Activated CD8-positive, alpha-beta memory T cell treated with anti-CD3 and anti-CD28 coated beads for 4 hours (primary cell): Measurements from ENCODE around the gene EVC.

Source experiments
- DNase-seq, 2 donors: peaks; one replicate each; pipeline ENCODE4 v3.0.0-alpha.2; 2020; ENCODE audit warnings: low read depth in 2 of 2

Gene EVC

DNA sequence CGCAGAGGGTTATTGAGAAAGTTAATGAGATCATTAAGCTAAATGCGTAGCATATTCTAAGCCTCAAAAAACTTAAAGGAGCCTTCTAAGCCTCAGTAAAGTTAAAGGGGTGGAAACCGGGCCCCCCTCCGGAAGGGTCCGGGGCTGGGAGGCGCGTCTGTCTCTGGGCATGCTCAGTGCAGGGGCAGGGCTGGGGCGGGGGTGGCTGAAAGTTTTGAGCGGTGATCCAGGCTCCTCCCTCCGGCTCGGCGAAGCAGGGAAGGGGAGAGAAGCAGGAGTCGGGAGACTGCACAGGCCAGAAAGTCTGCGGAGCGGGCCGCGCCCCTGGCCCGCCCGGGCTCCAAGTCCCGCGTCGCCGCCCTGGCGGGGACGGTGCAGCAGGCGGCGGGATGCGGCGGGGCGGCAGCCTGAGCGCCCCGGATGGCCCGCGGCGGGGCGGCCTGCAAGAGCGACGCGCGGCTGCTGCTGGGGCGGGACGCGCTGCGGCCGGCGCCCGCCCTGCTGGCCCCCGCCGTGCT is at the start of gene EVC:
TSS of gene EVC (plus strand) at position 241 of the 518 bp plus-strand sequence. CDS start at position 421, 180 bp downstream.
- DNase-seq: no peak

GRCh38 chr4:5661237-5661636 is 49.8 kb upstream of the EVC start:
- no peak for DNase-seq

DNA sequence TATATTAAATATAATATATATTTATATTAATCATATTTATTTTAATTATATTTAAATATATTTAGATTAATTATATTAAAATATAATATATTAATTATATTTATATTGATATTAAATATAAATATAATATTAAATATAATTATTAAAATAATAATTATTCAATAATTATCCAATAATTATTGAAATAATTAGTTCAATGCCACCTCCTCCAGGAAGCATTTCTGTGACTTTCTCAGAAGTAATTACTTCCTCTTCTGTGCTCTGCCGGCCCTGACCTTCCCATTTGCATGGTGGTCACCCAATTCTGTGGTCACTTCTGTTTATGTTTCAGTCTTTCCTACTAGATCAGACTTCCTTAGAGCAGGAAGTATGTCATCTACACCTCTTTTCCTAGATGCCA is 48.4 kb upstream of the EVC start:
- DNase-seq: no peak

DNA sequence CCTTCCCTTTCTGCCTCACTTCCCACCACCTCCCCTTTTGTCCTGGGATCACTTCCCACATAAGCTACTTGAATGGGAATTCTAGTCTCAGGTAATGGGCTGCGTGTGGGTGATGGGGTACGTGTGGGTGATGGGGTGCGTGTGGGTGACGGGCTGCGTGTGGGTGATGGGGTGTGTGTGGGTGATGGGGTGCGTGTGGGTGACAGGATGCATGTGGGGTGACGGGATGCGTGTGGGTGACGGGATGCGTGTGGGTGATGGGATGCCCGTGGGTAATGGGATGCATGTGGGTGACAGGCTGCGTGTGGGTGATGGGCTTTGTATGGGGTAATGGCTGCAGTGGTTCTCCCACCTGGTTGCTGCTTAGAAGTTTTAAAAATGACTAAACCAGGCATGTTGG is 46.2 kb upstream of the EVC start:
- DNase-seq: no peak

- DNase-seq: no peak
Observed at GRCh38 chr4:5666741-5667140, 44.3 kb upstream of the EVC start.

GRCh38 chr4:5676763-5677162 is 34.2 kb upstream of the EVC start:
- no peak for DNase-seq

GRCh38 chr4:5678977-5679376 is 32.0 kb upstream of the EVC start:
- no peak for DNase-seq

GRCh38 chr4:5683566-5683965 is 27.4 kb upstream of the EVC start:
- DNase-seq: no peak

- DNase-seq: no peak
Observed at GRCh38 chr4:5685296-5685695, 25.7 kb upstream of the EVC start.

- DNase-seq: no peak
Observed at GRCh38 chr4:5686338-5686737, 24.7 kb upstream of the EVC start.

GRCh38 chr4:5689065-5689464 is 21.9 kb upstream of the EVC start:
- DNase-seq: no peak

DNA sequence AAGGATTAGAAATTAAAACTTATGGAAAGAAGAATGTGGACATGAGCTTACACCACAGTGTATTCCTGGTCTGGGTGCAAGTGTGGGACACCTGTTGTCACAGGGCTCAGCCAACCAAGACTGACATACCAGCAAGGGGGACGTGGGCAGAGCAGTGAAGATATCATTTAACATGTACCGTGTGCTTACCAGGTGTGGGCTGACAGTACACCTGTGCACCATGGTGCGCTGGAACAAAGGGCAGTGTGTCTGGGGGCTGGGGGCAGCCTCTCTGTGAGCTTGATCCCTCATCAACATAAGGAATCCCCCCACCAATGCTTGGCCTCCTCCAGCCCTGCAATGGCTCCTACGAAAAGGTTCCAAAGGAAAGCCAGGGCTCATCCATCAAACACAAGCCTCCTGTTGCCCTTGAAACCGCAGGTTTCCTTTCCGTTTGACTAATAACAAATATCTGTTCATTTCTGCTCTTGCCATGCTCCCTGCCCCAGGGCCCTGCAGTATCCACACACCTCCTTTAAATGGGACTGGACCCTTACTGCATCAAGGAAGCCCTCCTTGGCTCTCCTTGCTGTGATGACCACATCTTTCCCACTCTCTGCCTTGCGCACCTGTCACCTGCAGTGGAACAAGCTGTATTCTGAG is 19.4 kb upstream of the EVC start:
- DNase-seq: no peak

DNA sequence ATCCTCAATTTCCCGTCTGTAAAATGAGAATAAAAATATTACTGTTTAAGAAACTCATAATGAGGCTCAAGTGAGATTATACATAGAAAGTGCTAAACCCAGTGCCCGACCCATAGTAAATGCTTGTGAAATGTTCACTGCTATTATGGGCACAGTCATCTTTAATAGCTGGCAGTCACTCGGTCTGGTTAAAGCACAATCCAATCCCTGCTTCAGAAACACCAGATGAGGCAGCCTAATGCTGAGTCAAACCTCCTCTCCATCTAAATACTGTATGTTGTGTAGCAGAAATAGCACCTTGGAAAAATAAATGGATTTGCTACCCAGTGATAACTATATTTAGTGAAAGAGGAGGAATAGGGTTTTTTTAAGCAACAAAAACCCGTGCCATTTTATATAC is 17.1 kb upstream of the EVC start:
- DNase-seq: no peak

DNA sequence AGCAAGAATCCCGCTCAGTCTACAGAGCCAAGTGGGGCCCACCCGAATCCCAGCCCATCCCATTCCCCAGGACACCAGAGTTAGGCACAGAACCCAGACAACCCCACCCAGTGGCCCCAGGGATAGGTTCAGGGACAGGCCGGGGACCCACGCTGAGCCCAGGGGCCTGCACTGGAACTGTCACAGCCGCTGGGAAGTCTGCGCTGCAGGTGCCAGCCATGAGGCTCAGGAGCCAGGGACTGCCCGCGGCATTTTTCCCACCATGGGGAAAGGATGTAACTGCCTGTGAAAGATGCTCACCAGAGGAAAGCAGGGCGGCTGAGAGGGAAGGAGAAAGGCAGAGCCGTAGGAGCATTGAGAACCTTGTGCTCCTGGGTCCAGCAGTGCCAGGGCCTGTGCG is 14.7 kb upstream of the EVC start:
- no peak for DNase-seq

GRCh38 chr4:5700459-5700858 is 10.5 kb upstream of the EVC start:
- DNase-seq: no peak

- no peak for DNase-seq
Observed at GRCh38 chr4:5701971-5702370, 9.0 kb upstream of the EVC start.

DNA sequence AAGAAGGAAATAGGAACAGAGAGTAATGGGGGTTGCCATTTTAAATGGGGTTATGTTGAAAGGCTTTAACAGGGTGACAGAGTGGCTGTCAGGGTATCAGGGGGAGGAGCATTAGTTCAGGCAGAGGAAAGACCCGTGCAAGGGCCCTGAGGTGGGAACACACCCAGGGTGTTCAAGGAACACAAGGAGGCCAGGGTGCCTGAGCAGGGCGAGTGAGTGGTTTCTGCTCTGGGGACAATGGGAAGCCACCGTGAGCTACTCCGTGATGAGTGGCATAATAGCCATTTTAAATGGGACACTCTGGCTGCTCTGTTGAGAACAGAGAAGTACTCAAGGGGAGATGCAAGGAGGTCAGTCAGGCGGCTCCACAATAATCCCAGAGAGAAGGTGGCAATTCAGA is 7.2 kb upstream of the EVC start:
- no peak for DNase-seq

DNA sequence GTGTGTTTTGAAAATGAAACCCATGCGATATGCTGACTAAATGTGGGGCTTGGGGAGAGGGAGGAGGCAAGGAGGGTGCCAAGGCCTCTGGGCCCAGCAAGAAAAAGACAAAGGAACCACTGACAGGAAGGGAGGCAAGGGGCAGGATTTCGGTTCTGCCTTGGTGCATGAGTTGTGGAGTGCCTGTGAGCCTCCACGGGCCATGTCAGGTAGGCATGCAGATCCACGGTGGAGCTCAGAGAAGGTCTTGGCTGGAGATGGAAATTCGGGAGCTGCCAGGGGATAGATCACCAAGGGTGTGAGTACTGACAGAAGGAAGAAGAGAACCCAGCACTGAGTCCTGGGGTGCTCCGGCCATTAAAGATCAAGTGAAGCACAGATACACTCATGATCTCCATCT is 6.7 kb upstream of the EVC start:
- no peak for DNase-seq

GRCh38 chr4:5705647-5706320 is 5.2 kb upstream of the EVC start:
- DNase-seq: no peak

- DNase-seq: no peak
Observed at GRCh38 chr4:5706486-5707290, 4.3 kb upstream of the EVC start.

GRCh38 chr4:5707366-5707765 is 3.6 kb upstream of the EVC start:
- no peak for DNase-seq

DNA sequence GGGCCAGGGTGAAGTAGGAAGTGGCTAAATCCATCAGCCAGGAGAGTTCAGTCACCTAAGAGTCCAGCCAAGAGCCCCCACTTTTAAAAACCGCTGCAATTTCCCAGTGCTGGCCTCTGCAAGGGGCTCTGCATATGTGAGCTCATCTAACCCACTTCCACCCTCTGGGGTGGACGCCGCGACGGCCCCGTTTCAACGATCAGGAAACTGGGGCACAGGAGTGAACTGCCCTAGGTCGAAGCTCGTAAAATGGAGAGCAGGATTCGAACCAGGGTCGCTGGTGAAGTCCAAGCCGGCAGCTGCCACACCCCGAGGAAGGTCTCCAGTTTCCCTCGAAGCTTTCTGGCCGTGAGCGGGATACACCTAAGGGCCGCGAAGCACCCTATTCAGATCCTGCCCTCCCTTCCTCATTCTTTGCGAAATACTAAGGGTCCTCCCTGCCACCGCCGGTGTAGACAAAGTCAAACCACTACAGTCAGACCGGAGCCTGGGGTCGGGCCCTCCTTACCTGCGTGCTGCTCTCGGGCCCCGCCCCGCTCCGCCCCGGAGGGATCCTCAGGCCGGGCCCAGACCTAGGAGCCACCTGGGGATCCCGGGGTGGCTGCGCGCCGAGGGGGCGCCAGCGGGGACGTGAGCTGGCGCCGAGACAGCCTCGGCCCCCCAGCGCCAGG is 3.1 kb upstream of the EVC start:
- DNase-seq: no peak
